Spinal cord (tissue), 10 donors: Measurements from ENCODE around the gene ITGA2B. TPM values are rescaled to one million over a fixed set of nuclear protein-coding genes. Genes with fewer than 3 reads are reported as not detected.

Source experiments
- DNase-seq, 6 donors: peaks; one replicate each; pipeline versions ENCODE4 v3.0.0 to v3.0.0-alpha.2; 2013 to 2015; ENCODE audit warnings: low spot score in 6 of 6, low read depth in 4 of 6
- H3K27ac ChIP-seq: one replicate; pipeline ENCODE4 v1.5.1; 2013; ENCODE audit warnings: low read depth, low read length, control low read depth
- H3K27me3 ChIP-seq: one replicate; pipeline ENCODE4 v1.6.1; 2013; ENCODE audit warnings: low read length; ENCODE audit not compliant: control insufficient read depth, insufficient read depth
- H3K36me3 ChIP-seq: one replicate; pipeline ENCODE4 v1.6.1; 2013; ENCODE audit warnings: low read length; ENCODE audit not compliant: control insufficient read depth, insufficient read depth
- H3K4me1 ChIP-seq: one replicate; pipeline ENCODE4 v1.6.1; 2013; ENCODE audit warnings: low read length; ENCODE audit not compliant: control insufficient read depth, insufficient read depth
- H3K4me3 ChIP-seq: one replicate; pipeline ENCODE4 v1.5.1; 2013; ENCODE audit warnings: low read depth, low read length, control low read depth
- H3K9me3 ChIP-seq: one replicate; pipeline ENCODE4 v1.6.1; 2013; ENCODE audit warnings: low read length; ENCODE audit not compliant: control insufficient read depth, insufficient read depth
- WGBS: methylation state at CpG from one replicate; pipeline ENCODE4 v1.1.5; 2013; ENCODE audit warnings: missing lambda C conversion rate; ENCODE audit not compliant: insufficient coverage; 5-methylcytosine and 5-hydroxymethylcytosine counted together
- polyA plus RNA-seq, 2 donors: library from polyadenylated mRNA; unstranded; fragments of 120-200 nt; gene quantifications; one replicate each; pipeline ENCODE4 v1.2.1, GENCODE V29; 2013; ENCODE audit not compliant: insufficient read length in 2 of 2
- small RNA-seq: library from RNA; depleted of rRNA; stranded (forward); fragments of <200 nt; gene quantifications from one replicate; pipeline ENCODE3, GENCODE V24; 2014; ENCODE audit warnings: low replicate concordance
- total RNA-seq, 2 donors: library from RNA; depleted of rRNA in 1 of 2; stranded (reverse); fragments of 120-200 nt in 1 of 2; fragments of >200 nt in 1 of 2; gene quantifications; one replicate each; pipeline versions ENCODE4 v1.2.3 to v1.2.4, GENCODE V29; 2013 to 2014
- donor health status: healthy.

The ITGA2B gene
- total and polyA plus RNA-seq, 4 donors = 3.9 to 10.2 (median 5.5) TPM

DNA sequence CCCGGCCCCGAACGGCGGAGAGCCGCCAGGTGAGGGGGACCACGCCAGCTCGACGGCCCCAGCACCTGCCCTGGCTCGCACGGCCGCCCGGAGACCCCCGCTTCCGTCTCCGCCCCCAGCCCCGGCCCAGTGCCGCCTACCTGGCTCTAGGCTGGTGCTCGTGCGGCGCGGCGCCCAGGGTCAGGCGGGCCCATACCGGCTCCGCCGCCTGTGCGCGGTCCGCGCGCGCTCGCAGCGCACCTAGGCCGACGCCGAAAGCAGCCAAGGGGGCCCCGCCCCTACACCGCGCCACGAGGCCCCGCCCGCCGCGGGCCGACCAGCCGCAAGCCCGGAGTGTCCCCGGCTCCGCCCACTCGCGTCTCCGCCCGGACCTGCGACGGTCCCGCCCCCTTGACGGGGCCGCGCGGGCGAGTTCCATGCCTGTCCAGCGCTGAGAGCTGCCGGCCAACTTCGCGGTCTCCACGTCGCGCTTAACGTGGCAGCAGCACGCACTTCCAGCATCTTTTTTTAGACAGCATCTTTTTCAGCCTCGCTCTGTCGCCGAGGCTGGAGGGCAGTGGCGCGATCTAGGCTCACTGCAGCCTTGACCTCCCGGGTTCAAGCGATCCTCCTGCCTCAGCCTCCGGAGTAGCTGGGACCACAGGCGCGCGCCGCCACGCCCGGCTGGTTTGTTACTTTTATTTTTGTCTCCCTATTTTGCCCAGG, 64.7 kb downstream of the ITGA2B start, which contains the start of gene SLC25A39:
SLC25A39 (minus strand) TSS at position 253 of the 705 bp plus-strand sequence. CDS start 1,261 bp downstream, outside the sequence.
- Histone ChIP-seq H3K27ac (peak within 1 kb of the TSS; percentile 85), H3K27me3 (peaks cover 2% of the 10 kb centered on the region), H3K9me3 (no peaks in the 10 kb centered on the region), H3K4me3 (peak within 1 kb of the TSS; percentile 69), H3K36me3 (peaks cover 29% of the 10 kb centered on the region), H3K4me1 (peaks cover 42% of the 10 kb centered on the region)
- DNase-seq = peak; percentile 78 to 97 (median 88)
- WGBS = under 1% methylated on average over 85 of the region's 85 CpGs

DNA sequence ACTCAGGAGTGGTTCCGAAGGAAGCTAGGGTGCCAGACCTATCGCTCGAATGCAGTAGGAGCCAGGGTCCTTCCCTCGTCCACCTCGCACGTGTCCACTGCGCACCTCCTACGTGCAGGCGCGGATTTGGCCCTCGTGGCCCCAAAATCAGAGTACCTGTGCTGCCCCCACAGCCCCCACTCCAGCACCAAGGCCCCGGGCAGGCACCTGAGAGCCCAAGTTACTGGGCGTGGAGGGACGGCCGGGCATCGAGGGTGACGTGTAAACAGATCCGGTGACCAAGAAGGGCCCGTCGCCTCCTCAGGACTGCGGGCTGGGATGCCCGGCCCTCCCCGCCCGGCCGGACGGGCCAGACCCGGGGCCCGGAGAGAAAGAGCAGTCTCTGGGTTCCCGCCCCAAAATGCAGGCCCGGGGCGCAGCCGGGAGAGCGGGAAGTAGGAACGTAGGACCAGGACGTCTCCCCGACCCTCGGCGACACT, 65.3 kb downstream of the ITGA2B start:
- Histone ChIP-seq H3K9me3 (no peaks in the 10 kb centered on the region), H3K36me3 (peaks cover 35% of the 10 kb centered on the region), H3K4me3 (peak overlapping the region; percentile 66), H3K27ac (no peak overlapping the region), H3K4me1 (peaks cover 42% of the 10 kb centered on the region), H3K27me3 (peaks cover 2% of the 10 kb centered on the region)
- WGBS = 1% methylated on average over 38 of the region's 38 CpGs
- no peak for DNase-seq

DNA sequence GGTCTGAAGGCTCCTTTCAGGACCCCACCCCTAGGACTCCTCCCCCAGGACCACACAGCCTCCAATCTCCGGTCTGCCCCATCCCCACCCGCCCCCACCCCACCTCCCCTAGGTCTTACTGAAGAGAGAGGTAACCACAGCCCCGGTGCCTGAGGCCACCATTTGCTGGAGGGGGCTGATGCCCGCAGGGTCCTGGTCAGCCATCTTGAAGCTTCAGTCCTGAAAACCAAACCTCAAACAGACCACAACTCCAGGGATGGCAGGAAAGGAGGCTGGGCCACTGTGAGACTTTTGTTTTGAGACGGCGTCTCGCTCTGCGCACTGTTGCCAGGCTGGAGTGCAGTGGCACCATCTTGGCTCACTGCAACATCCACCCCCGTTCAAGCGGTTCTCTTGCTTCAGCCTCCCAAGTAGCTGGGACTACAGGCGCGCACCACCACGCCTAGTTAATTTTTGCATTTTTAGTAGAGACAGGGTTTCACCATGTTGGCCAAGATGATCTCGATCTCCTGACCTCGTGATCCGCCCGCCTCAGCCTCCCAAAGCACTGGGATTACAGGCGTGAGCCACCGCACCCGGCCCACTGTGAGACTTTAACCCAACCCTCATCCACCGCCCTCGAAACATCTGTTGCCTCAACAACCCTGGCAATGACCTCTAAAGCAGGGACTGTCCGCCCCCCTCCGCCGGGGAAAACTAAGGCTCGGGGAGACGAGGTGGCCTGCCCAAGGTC, 65.9 kb downstream of the ITGA2B start:
- WGBS = 57% methylated on average over 21 of the region's 27 CpGs
- no peak overlapping the region for H3K27ac ChIP-seq

DNA sequence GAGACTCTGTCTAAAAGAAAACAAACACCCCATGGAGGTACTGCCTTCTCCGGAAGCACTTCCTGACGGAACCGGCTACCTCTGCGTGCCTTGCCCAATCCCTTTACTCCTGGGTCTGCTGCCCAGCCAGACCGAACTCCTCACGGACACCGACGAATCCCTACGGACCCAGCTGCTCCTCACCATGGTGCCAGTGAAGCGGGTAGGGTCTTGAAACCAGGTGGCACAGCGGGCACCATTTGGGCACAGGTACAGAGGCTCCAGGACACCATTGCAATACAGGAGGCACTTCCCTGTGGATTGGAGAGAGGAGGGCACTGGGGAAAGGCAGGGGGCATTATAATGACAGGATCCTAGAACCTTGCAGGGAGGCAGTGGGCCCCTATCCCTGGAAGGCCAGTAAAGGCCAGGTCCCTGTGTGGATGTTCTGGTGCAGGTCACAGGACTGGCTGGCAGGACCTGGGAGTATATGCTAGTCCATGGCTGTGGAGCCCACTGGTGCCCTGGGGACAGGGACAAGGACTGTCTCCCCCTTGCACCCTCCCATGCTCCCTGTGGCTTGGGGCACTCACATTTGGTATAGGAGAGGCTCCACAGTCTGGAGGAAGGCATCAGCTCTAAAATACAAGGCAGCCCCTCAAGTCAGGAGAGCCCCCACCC, 67.1 kb downstream of the ITGA2B start:
- peaks cover 4% of the 10 kb centered on the region for H3K27me3 ChIP-seq
- no peak overlapping the region for H3K27ac ChIP-seq
- H3K9me3 ChIP-seq = no peaks in the 10 kb centered on the region
- H3K36me3 ChIP-seq = peaks cover 53% of the 10 kb centered on the region
- no peak overlapping the region for H3K4me3 ChIP-seq
- WGBS = 96% methylated on average over 11 of the region's 11 CpGs
- H3K4me1 ChIP-seq = peaks cover 42% of the 10 kb centered on the region
- DNase-seq = no peak

More for the DNA sequence above, 65.9 kb downstream of the ITGA2B start:
- Histone ChIP-seq H3K4me3 (peak overlapping the region; percentile 66), H3K4me1 (peaks cover 42% of the 10 kb centered on the region), H3K36me3 (peaks cover 41% of the 10 kb centered on the region), H3K27me3 (peaks cover 2% of the 10 kb centered on the region), H3K9me3 (no peaks in the 10 kb centered on the region)
- no peak for DNase-seq

Small RNA genes lying within 50 kb of the gene (small RNA-seq; reads per million reads assigned to genes)
- gene RN7SL258P = not detected

Other genes starting within 250 kb of the ITGA2B start
- 1 to 10 TPM in 1 of 2 donors, under 1 TPM in 1; 0.79 to 2.3 TPM for gene HROB, start 247.7 kb downstream of the ITGA2B start, total RNA-seq
- gene HROB, start 247.7 kb downstream of the ITGA2B start, polyA plus RNA-seq = 1 to 10 TPM; 3.1 to 4.8 TPM
- under 1 TPM in 1 of 2 donors, not detected in 1; 0.11 TPM for gene ASB16, start 218.9 kb downstream of the ITGA2B start, total RNA-seq
- gene ASB16, start 218.9 kb downstream of the ITGA2B start, polyA plus RNA-seq = 1 to 10 TPM; 1.4 to 3.1 TPM
- gene TMUB2, start 202.7 kb downstream of the ITGA2B start, total RNA-seq = 10 to 100 TPM; 27.2 to 39.8 TPM
- 10 to 100 TPM; 40.8 to 54.8 TPM for gene TMUB2, start 202.7 kb downstream of the ITGA2B start, polyA plus RNA-seq
- gene ATXN7L3, start 189.8 kb downstream of the ITGA2B start, total RNA-seq = 10 to 100 TPM; 41.9 to 47.4 TPM
- gene ATXN7L3, start 189.8 kb downstream of the ITGA2B start, polyA plus RNA-seq = 100 to 1,000 TPM; 109 to 118 TPM
- 100 to 1,000 TPM in 1 of 2 donors, 10 to 100 TPM in 1; 48.6 to 101 TPM for gene UBTF, start 170.0 kb downstream of the ITGA2B start, total RNA-seq
- gene UBTF, start 170.0 kb downstream of the ITGA2B start, polyA plus RNA-seq = 100 to 1,000 TPM; 123 to 127 TPM
- gene SLC4A1, start 121.5 kb downstream of the ITGA2B start, total RNA-seq = 10 to 100 TPM; 13.7 to 34.6 TPM
- gene SLC4A1, start 121.5 kb downstream of the ITGA2B start, polyA plus RNA-seq = 1 to 10 TPM; 3.9 to 4.1 TPM
- gene RUNDC3A, start 81.0 kb downstream of the ITGA2B start, total RNA-seq = 10 to 100 TPM; 44.0 to 54.4 TPM
- 100 to 1,000 TPM; 169 to 173 TPM for gene RUNDC3A, start 81.0 kb downstream of the ITGA2B start, polyA plus RNA-seq
- 10 to 100 TPM; 59.9 to 84.8 TPM for gene SLC25A39, start 64.8 kb downstream of the ITGA2B start, total RNA-seq
- 100 to 1,000 TPM; 120 to 128 TPM for gene SLC25A39, start 64.8 kb downstream of the ITGA2B start, polyA plus RNA-seq
- gene GRN, start 44.3 kb downstream of the ITGA2B start, total RNA-seq = 100 to 1,000 TPM; 106 to 146 TPM
- 100 to 1,000 TPM; 119 to 146 TPM for gene GRN, start 44.3 kb downstream of the ITGA2B start, polyA plus RNA-seq
- 10 to 100 TPM; 12.1 to 41.6 TPM for gene FAM171A2, start 25.8 kb downstream of the ITGA2B start, total RNA-seq
- gene FAM171A2, start 25.8 kb downstream of the ITGA2B start, polyA plus RNA-seq = 100 to 1,000 TPM; 110 to 120 TPM
- gene GPATCH8, start 113.8 kb upstream of the ITGA2B start, total RNA-seq = 10 to 100 TPM; 36.0 to 37.4 TPM
- gene GPATCH8, start 113.8 kb upstream of the ITGA2B start, polyA plus RNA-seq = 10 to 100 TPM; 36.4 to 42.0 TPM
- 10 to 100 TPM in 1 of 2 donors, 1 to 10 TPM in 1; 7.4 to 18.3 TPM for gene FZD2, start 167.8 kb upstream of the ITGA2B start, total RNA-seq
- gene FZD2, start 167.8 kb upstream of the ITGA2B start, polyA plus RNA-seq = 10 to 100 TPM; 10.4 to 15.5 TPM